HPDE6-E6E7 (cell line): ENCODE data around the gene ZNF19.
"Not testable (repeated sequence)": the region's sequence is repeated elsewhere in the genome, so short reads cannot be mapped to it uniquely, and the experiment has no call there.

ENCODE experiments used
- DNase-seq: peaks from one replicate; pipeline ENCODE4 v3.0.0; 2011; ENCODE audit warnings: missing footprints; ENCODE audit errors: extremely low spot score

ZNF19 gene

GRCh38 chr16:71489122-71489521, at the start of gene ZNF19:
Gene ZNF19 (minus strand): TSS chr16:71489324. CDS start chr16:71482114, 7,210 bp downstream.
- no peak for DNase-seq

GRCh38 chr16:71537643-71538042, 48.5 kb upstream of the ZNF19 start:
- DNase-seq: peak; percentile 66

- DNase-seq: no peak
Observed at GRCh38 chr16:71536752-71537499, 47.8 kb upstream of the ZNF19 start.

GRCh38 chr16:71532366-71532765, 43.2 kb upstream of the ZNF19 start:
- DNase-seq: no peak

GRCh38 chr16:71528863-71529262, 39.7 kb upstream of the ZNF19 start:
- no peak for DNase-seq

- DNase-seq: no peak
Observed at GRCh38 chr16:71528257-71528656, 39.1 kb upstream of the ZNF19 start.

GRCh38 chr16:71526111-71526631, 37.0 kb upstream of the ZNF19 start, which contains the start of gene CHST4:
Gene CHST4 (plus strand): TSS chr16:71526426. CDS start chr16:71536678, 10,252 bp downstream.
- DNase-seq: peak; percentile 49

GRCh38 chr16:71524566-71525553, 35.7 kb upstream of the ZNF19 start:
- no peak for DNase-seq

- no peak for DNase-seq
Observed at GRCh38 chr16:71520550-71520949, 31.4 kb upstream of the ZNF19 start.

GRCh38 chr16:71515026-71515425, 25.9 kb upstream of the ZNF19 start:
- no peak for DNase-seq

GRCh38 chr16:71514476-71514875, 25.4 kb upstream of the ZNF19 start:
- DNase-seq: no peak

- DNase-seq: no peak
Observed at GRCh38 chr16:71513302-71513701, 24.2 kb upstream of the ZNF19 start.

- DNase-seq: no peak
Observed at GRCh38 chr16:71507061-71507460, 17.9 kb upstream of the ZNF19 start.

GRCh38 chr16:71504901-71505300, 15.8 kb upstream of the ZNF19 start:
- peak; percentile 55 for DNase-seq

- DNase-seq: not testable (repeated sequence)
Observed at GRCh38 chr16:71504051-71504450, 14.9 kb upstream of the ZNF19 start.

GRCh38 chr16:71501547-71501946, 12.4 kb upstream of the ZNF19 start:
- DNase-seq: no peak

- DNase-seq: no peak
Observed at GRCh38 chr16:71500964-71501363, 11.8 kb upstream of the ZNF19 start.

- peak; percentile 64 for DNase-seq
Observed at GRCh38 chr16:71499775-71500364, 10.7 kb upstream of the ZNF19 start.

- no peak for DNase-seq
Observed at GRCh38 chr16:71498031-71498430, 8.9 kb upstream of the ZNF19 start.

- DNase-seq: no peak
Observed at GRCh38 chr16:71493213-71493612, 4.1 kb upstream of the ZNF19 start.

GRCh38 chr16:71492786-71493185, 3.7 kb upstream of the ZNF19 start:
- DNase-seq: no peak

GRCh38 chr16:71491054-71491453, 1.9 kb upstream of the ZNF19 start:
- DNase-seq: no peak
